Measurements from ENCODE around the gene PLXNB2. TPM values are rescaled to one million over a fixed set of nuclear protein-coding genes. Genes with fewer than 3 reads are reported as not detected.

The PLXNB2 gene
- total RNA-seq, 4 donors from 2014 or later = 93.2 to 207 (median 102) TPM

- no peaks in the 10 kb centered on the region for H3K27me3 ChIP-seq
- no peaks in the 10 kb centered on the region for H3K9me3 ChIP-seq
- peak; percentile 66 for ATAC-seq
- peak overlapping the region in 3 of 4 donors; percentile 82 to 83 (median 82) for H3K27ac ChIP-seq
- H3K36me3 ChIP-seq = peaks cover 0 to 16% of the 10 kb centered on the region in 2 donors
- peak overlapping the region in 1 of 2 donors; percentile 74 for H3K4me3 ChIP-seq
- WGBS, 2 donors (ENCODE audit: low coverage in 1 of 2) = no CpG with 5 or more reads among the region's 25 CpGs
- peaks cover 0 to 51% (median 23%) of the 10 kb centered on the region in 3 donors for H3K4me1 ChIP-seq
- TF ChIP-seq CTCF (IDR thresholded peaks at IDR 0.05) = peak in 3 of 4 experiments; percentile 58 to 78 (median 67)
- no peak for TF ChIP-seq POLR2AphosphoS5 (IDR thresholded peaks at IDR 0.05)
Observed at GRCh38 chr22:50252082-50253045, 55.1 kb downstream of the PLXNB2 start.

GRCh38 chr22:50251477-50252081 is 55.9 kb downstream of the PLXNB2 start:
- TF ChIP-seq CTCF (IDR thresholded peaks at IDR 0.05) (no peak), POLR2AphosphoS5 (IDR thresholded peaks at IDR 0.05) (no peak), EP300 (IDR thresholded peaks at IDR 0.05) (no peak), POLR2A (IDR thresholded peaks at IDR 0.05) (no peak)
- Histone ChIP-seq H3K36me3 (peaks cover 0 to 24% of the 10 kb centered on the region in 2 donors), H3K4me1 (peaks cover 0 to 56% (median 23%) of the 10 kb centered on the region in 3 donors), H3K9me3 (no peaks in the 10 kb centered on the region), H3K4me3 (peak overlapping the region; percentile 25 to 74), H3K27me3 (no peaks in the 10 kb centered on the region), H3K27ac (peak overlapping the region in 3 of 4 donors; percentile 82 to 83 (median 82))
- ATAC-seq = no peak
- 33% methylated on average over 3 of the region's 36 CpGs; no CpG with 5 or more reads in 1 of the 2 donors for WGBS, 2 donors (ENCODE audit: low coverage in 1 of 2)

- no peak for TF ChIP-seq EP300 (IDR thresholded peaks at IDR 0.05)
- peak in 1 of 2 donors; percentile 43 for TF ChIP-seq POLR2A (IDR thresholded peaks at IDR 0.05)
- TF ChIP-seq CTCF (IDR thresholded peaks at IDR 0.05) = no peak
- H3K27ac ChIP-seq = peak within 1 kb of the TSS in 3 of 4 donors; percentile 82 to 83 (median 82)
- peak; percentile 75 for ATAC-seq
- peak within 1 kb of the TSS; percentile 25 to 74 for H3K4me3 ChIP-seq
- H3K4me1 ChIP-seq = peaks cover 0 to 64% (median 27%) of the 10 kb centered on the region in 3 donors
- no peaks in the 10 kb centered on the region for H3K27me3 ChIP-seq
- peaks cover 0 to 32% of the 10 kb centered on the region in 2 donors for H3K36me3 ChIP-seq
- no peaks in the 10 kb centered on the region for H3K9me3 ChIP-seq
- WGBS, 2 donors (ENCODE audit: low coverage in 1 of 2) = 6% methylated on average over 3 of the region's 81 CpGs; no CpG with 5 or more reads in 1 of the 2 donors
Observed at GRCh38 chr22:50250555-50251476, 56.6 kb downstream of the PLXNB2 start, which contains the start of gene HDAC10. TSS of gene HDAC10 (minus strand) at chr22:50251265. CDS start at chr22:50251032, 233 bp downstream.

GRCh38 chr22:50250249-50250554 is 57.2 kb downstream of the PLXNB2 start:
- Histone ChIP-seq H3K9me3 (no peaks in the 10 kb centered on the region), H3K4me1 (peaks cover 0 to 70% (median 32%) of the 10 kb centered on the region in 3 donors), H3K27ac (peak overlapping the region in 3 of 4 donors; percentile 82 to 83 (median 82)), H3K27me3 (no peaks in the 10 kb centered on the region), H3K4me3 (peak overlapping the region in 1 of 2 donors; percentile 74), H3K36me3 (peaks cover 0 to 33% of the 10 kb centered on the region in 2 donors)
- no peak for TF ChIP-seq POLR2A (IDR thresholded peaks at IDR 0.05)
- TF ChIP-seq EP300 (IDR thresholded peaks at IDR 0.05) = no peak
- TF ChIP-seq CTCF (IDR thresholded peaks at IDR 0.05) = no peak
- no peak for TF ChIP-seq POLR2AphosphoS5 (IDR thresholded peaks at IDR 0.05)
- no peak for ATAC-seq
- WGBS, 2 donors (ENCODE audit: low coverage in 1 of 2) = no CpG with 5 or more reads among the region's 11 CpGs

Measured in gastroesophageal sphincter (tissue), 4 donors.